ENCODE data around the gene SYNE2.
"Not testable (repeated sequence)": the region's sequence is repeated elsewhere in the genome, so short reads cannot be mapped to it uniquely, and the experiment has no call there.

The SYNE2 gene

DNA sequence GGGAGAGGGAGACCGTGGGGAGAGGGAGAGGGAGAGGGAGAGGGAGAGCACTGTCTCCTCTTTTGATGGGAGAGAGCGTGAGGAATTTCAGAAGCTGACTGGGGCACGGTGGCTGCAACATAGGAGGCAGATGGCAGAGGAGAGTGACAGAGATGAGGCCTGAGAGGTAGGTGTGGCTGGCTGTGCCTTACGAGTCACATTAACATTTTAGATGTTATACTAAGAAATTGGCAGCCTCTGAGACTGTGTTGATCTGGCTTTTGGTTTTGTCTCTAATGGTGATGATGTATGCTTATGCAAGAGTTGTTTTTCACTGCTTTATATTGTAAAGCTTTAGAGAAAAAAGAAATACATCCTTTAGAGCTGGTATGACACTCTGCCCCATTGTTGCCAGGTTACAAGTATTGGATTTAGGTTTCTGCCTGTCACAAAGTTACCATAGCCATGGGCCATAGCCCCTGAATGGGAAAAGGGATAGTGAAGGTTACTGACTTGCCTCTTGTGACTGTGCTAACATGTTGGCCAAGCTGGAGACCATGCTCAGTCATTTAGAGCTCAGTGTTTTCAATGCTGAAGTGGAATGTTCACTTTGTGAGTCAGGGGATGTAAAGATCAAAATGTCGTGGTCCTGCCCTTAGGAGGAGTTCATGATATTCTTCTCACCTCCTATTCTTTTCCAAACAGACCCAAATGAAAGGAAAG is 186.2 kb downstream of the SYNE2 start:
- no peak for DNase-seq

DNA sequence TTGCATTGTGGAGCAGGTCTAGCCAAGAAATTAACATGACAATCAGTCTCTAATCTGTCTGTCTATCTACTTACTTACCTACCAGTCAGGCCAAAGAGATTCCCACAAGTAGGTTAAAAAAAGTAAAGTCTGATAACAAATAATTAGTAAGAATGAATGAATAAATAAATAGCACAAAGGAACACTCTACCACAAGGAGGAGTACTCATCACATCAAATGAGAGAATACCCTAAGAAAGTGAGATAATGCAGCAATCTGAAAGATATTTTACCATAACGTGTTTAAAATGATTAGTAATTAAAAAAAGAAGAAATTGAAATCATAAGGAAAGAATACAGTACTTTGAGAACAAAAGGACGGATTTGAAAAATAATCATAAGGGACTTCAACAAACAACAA is 187.2 kb downstream of the SYNE2 start:
- DNase-seq = no peak

- DNase-seq = not testable (repeated sequence)
Observed at GRCh38 chr14:64043296-64043695, 190.5 kb downstream of the SYNE2 start.

- DNase-seq = no peak
Observed at GRCh38 chr14:64045091-64045490, 192.3 kb downstream of the SYNE2 start.

DNA sequence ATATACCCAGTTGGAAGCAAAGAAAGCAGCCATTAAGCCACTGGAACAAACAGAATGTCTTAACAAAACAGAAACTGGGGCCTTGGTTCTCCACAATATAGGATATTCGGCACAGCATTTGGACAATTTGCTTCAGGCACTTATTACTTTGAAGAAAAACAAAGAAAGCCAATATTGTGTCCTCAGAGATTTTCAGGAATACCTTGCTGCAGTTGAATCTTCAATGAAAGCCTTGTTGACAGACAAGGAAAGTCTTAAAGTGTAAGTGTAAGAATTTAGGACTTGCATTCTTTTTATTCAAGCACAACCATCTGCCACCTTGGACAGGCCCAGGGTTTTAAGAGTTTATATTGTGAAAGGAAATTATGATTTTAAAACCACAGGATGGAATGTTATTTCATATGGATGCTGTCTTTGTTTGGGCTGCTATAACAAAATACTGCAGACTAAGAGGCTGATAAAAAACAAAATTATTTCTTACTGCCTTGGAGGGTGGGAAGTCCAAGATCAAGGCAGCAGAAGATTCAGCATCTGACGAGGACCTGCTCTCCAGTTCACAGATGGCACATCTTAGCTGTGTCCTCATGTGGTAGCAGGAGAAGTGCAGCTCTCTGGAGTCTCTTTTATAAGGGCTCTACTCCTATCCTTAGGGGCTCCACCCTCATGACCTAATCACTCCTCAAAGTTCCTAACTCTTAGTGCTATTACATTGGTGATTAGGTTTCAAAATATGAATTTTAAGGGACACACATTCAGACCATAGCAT is 197.0 kb downstream of the SYNE2 start:
- no peak for DNase-seq

GRCh38 chr14:64053694-64054669 is 201.2 kb downstream of the SYNE2 start:
- no peak for DNase-seq

DNA sequence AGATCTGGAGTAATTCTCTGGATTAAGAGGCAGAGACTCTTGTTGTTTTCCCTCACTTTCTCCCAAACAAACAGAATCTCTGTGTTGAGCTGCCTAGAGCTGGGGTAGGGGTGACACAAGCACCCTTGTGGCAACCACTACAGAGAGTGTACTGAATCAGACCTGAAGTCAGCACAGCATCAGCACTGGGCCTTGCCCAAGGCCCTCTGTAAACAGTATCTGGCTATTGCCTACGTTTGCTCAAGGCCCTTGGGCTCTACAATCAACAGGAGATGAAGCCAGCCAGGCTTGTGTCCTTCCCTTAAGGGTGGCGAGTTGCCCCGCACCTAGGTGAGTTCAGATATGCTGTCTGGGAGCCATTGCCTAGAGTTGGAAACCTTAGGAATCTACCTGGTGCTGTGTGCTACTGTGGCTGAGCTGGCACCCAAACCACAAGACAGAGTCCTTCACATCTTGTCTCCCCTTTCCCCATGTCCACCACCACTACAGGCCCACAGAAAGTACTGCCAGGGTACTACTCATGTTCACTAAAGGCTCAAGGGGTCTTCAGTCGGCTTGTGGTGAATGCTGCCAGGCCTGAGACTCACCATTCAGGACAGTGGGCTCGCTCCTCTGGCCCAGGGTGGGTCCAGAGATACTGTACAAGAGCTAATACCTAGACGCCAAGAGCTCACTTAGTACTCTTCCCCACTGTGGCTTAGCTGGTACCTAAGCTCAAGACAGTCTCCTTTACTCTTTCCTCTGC is 206.8 kb downstream of the SYNE2 start:
- DNase-seq = no peak

- DNase-seq = no peak
Observed at GRCh38 chr14:64060199-64060545, 207.4 kb downstream of the SYNE2 start.

GRCh38 chr14:64060648-64061096 is 207.9 kb downstream of the SYNE2 start:
- no peak for DNase-seq

GRCh38 chr14:64061115-64061514 is 208.3 kb downstream of the SYNE2 start:
- no peak for DNase-seq

DNA sequence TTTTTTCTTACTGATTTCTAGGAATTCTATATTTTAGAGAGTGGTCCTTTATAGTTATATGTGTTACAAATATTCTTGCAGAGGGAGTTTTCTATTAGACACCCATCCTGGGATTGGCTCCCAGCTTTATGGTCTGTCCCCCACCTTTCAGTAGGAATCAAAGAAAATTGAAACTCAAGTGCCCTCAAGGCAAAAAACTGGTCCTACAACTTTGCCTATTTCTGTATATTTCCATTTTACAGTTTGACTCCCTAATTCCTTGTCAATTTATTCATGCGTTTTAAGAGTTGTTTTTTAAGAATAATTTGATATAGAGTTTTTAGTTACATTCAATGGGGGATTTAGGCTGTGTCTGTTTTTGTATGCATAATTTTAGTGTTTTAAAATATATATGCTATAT is 208.9 kb downstream of the SYNE2 start:
- no peak for DNase-seq

DNA sequence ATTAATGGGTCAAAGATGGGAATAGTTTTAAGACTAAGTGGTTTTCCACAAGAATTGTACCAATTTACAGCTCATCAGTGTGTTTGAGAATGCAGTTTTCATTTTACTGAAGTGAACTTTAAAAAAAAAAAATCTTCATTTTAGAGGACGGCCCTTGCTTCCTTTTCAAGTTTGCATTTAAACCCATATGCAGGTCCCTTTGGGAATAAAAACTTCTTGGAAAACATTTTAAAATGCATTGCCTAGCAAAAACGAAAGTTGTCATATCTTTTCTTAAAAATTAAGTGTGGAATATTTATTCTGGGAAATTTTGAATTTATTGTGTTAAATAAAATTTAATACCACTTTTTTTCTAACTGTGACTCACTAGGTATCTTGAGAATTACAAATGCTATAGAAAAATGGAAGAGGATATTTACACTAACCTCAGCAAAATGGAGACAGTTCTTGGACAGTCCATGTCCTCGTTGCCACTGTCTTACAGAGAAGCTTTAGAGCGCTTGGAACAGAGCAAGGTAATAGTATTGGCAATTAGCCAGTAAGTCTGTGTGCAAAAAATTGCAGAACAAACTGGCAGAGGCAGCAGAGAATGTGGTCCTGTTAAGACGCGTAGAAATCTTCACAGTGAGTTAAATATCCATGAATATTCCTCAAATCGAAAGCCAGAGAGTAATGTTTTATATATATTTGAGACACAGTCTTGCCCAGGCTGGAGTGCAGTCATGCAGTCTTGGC is 209.7 kb downstream of the SYNE2 start:
- DNase-seq = no peak

DNA sequence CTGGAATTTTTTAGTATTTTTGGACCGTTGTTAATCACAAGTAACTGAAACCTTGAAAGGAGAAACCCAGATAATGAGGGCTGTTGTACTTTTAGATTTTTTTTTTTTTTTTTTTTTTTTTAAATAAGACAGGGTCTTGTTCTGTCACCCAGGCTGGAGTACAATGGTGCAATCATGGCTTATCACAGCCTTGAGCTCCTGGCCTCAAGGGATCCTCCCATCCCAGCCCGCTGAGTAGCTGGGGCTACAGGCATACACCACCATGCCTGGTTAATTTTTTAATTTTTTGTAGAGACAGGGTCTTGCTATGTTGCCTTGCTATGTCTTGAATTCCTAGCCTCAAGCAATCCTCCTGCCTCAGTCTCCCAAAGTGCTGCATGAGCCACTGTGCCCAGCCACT is 211.6 kb downstream of the SYNE2 start:
- DNase-seq = no peak

DNA sequence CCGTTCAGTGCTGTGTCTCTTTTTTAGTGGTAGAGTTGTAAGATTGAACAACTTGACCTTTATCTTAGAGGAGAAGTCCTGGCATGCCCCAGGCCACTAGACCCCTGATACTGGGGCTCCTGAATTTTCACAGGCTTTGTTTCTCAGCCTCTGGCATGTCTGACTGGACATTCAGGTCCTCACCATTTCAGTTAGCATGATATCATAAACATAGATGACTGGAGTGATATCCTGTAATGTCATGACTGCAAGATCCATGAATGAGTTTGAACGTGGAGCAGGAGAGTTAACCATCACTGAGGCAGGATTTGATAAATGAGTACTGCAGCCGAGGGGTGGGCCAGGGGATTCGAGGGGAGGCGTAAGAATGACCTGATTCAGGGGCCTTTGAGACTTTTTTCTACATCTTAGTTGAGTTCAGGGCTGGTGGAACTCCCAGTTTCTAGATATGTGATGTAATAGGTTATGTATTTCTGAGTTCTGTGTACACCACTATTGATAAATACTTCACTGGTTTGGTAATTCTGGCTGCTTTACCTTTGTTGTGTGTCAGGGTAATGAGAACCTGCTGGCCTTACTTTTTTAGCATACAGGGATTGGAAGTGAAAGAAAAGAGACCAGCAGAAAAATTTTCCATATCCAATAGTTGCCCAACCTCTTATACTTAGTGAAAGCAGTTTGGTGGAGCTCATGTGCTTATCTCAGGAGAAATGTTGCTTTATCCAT is 217.0 kb downstream of the SYNE2 start:
- no peak for DNase-seq

GRCh38 chr14:64074961-64075612 is 222.3 kb downstream of the SYNE2 start:
- DNase-seq = no peak

DNA sequence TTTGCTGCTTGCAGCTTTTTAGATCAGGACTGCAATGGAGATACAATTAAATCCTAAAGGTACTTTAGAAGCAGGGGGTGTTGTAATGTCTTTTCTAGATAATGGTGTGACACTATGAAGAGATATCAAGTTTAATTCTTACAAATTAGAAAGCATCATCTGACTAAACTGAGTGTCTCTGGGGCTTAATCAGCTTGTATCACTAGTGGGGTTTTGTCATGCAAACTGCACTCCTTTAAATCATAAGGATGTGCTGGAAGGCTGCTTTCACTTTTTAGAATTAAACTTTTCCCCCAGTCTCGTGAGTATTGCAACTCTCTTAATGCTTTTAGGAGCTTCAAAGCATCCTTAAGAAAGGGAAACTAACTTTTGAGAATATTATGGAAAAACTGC is 222.8 kb downstream of the SYNE2 start:
- DNase-seq = no peak

DNA sequence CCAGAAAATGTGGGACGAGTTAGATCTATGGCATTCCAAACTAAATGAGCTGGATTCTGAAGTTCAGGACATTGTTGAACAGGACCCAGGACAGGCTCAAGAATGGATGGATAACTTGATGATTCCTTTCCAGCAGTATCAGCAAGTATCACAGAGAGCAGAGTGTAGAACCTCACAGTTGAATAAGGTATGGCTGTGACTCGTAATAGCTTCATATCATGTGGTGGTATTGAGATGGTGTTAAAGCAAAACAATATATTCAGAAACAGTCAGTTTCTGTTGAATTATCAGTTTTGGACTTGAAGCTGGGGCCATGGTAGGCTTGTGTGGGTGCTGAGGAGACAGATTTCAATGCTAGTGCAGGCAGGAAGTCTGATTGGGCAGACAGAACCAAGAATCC is 227.6 kb downstream of the SYNE2 start:
- DNase-seq = no peak

DNA sequence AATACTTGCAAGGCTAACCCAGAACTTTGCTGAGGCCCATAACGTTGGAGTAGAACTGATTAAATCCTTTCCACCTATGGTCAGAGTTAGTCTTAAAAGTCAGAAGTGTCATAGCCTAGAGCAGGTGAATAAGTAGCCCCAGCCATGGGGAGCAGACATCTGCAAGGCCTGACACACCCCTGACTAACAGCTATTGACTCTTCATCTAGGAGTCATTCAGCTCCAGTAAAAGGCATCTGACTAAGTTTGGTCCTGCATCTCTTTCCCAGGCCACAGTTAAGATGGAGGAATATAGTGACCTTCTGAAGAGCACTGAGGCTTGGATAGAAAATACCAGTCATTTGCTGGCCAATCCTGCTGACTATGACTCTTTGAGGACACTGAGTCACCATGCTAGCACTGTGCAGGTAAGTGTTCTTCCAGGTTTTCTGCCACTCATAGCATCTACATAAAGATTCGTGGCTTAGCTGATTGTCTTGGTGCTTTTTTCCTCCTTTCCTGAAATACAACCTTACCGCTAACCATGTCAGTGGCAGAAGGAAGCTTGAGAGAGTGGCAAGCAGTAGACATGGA is 228.5 kb downstream of the SYNE2 start:
- DNase-seq = no peak

DNA sequence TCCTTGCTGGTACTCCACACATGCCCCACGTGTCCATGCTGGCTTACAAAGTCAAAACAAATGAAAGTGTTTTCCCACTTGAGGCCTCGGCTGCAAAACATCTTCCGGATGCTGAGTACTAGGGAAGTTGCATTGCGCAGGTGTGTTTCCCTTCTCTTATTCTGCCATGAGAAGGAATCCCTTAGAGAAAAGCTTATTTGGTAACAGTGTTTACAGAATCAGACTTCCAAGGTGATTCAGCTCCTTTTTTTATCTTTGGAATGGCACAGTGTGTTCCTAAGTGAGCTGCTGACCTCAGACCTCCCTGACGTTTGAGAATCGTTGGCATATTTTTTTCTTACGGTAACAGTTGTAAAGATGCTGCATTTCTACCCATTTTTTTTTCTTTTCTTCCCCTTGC is 230.0 kb downstream of the SYNE2 start:
- DNase-seq = no peak

DNA sequence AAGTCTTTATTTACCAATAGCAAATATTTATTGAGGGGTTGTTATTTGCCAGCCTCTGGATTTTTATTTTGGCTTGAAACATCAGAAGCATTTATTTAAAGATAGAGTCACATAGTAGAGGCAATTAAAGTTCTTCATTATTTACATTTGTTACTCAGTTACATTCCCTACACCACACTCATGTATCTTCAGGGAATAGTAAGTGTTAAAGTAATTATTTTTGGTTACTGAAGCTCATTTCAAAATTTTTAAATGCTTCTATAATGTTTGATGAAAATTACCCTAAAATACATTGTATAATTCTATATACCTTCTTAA is 235.8 kb downstream of the SYNE2 start:
- DNase-seq = no peak

DNA sequence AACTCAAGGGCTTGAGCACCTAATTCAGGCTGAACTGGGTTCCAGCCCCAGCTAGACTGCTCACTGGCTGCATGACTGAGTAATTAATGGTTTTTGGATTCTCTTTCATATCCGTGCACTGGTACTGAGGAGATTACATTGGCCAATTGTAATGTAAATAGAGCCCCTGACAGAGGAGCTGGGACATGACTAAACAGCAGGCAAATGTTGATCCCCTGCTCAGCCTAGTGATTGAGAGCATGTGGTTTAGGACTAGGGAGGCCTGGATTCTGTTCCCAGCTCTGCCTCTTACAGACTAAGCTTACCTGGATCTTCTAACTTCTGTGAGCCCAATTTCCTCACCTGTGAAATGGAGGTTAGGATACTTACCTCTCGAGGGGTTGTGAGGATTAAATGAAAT is 237.1 kb downstream of the SYNE2 start:
- DNase-seq = no peak
